PC-3 (cell line): ENCODE results near the gene KLHL13.
"Not testable (repeated sequence)": the region's sequence is repeated elsewhere in the genome, so short reads cannot be mapped to it uniquely, and the experiment has no call there.

Experiments
- CTCF ChIP-seq: fragments of 300-600 bp; sonication (generic); conservative IDR thresholded peaks from 2 replicates; pipeline ENCODE4 v1.5.1; 2017; ENCODE audit warnings: antibody characterized with exemption, low read depth, mild to moderate bottlenecking, low read length
- EZH2 ChIP-seq: fragments of 300-600 bp; sonication (generic); IDR thresholded peaks from one replicate; pipeline ENCODE4 v1.6.1; 2017; ENCODE audit warnings: antibody characterized with exemption, mild to moderate bottlenecking, low read length; ENCODE audit not compliant: unreplicated experiment
- EZH2phosphoT487 ChIP-seq: fragments of 300-600 bp; sonication (generic); IDR thresholded peaks from 2 replicates; pipeline ENCODE4 v1.6.1; 2018; ENCODE audit warnings: mild to moderate bottlenecking, antibody characterized with exemption, low read length, borderline replicate concordance

- not testable (repeated sequence) for TF ChIP-seq EZH2, CTCF, EZH2phosphoT487
Measured at GRCh38 chrX:117939296-117939695, 177.3 kb downstream of the KLHL13 start.
